NCI-H146 treated with DMSO at 0.1 percent for 48 hours (cell line): ENCODE data around the gene RGS6.

Source experiments
- DNase-seq: peaks from one replicate; lab custom pipeline; 2025; ENCODE audit not compliant: unreplicated experiment; lab: John Stamatoyannopoulos, UW

The RGS6 gene

GRCh38 chr14:72600551-72601330 is 668.5 kb downstream of the RGS6 start:
- DNase-seq: no peak

GRCh38 chr14:72603639-72604038 is 671.4 kb downstream of the RGS6 start:
- no peak for DNase-seq

GRCh38 chr14:72604133-72604532 is 671.9 kb downstream of the RGS6 start:
- DNase-seq: no peak

- DNase-seq: no peak
Measured at GRCh38 chr14:72605096-72605920, 673.1 kb downstream of the RGS6 start.

- no peak for DNase-seq
Measured at GRCh38 chr14:72605921-72606220, 673.6 kb downstream of the RGS6 start.

- DNase-seq: no peak
Measured at GRCh38 chr14:72606879-72607278, 674.6 kb downstream of the RGS6 start.

GRCh38 chr14:72607386-72608130 is 675.3 kb downstream of the RGS6 start:
- no peak for DNase-seq

GRCh38 chr14:72608391-72609204 is 676.4 kb downstream of the RGS6 start:
- no peak for DNase-seq

GRCh38 chr14:72609205-72609916 is 677.1 kb downstream of the RGS6 start:
- DNase-seq: no peak

GRCh38 chr14:72610096-72610830 is 678.0 kb downstream of the RGS6 start:
- no peak for DNase-seq

GRCh38 chr14:72610831-72611200 is 678.6 kb downstream of the RGS6 start:
- DNase-seq: no peak

GRCh38 chr14:72611506-72611905 is 679.3 kb downstream of the RGS6 start:
- no peak for DNase-seq

- no peak for DNase-seq
Measured at GRCh38 chr14:72612041-72612440, 679.8 kb downstream of the RGS6 start.

GRCh38 chr14:72613231-72613974 is 681.2 kb downstream of the RGS6 start:
- DNase-seq: no peak

- DNase-seq: no peak
Measured at GRCh38 chr14:72613975-72614319, 681.7 kb downstream of the RGS6 start.

GRCh38 chr14:72614365-72614764 is 682.1 kb downstream of the RGS6 start:
- DNase-seq: no peak

GRCh38 chr14:72614891-72615415 is 682.7 kb downstream of the RGS6 start:
- no peak for DNase-seq

GRCh38 chr14:72615451-72616121 is 683.4 kb downstream of the RGS6 start:
- DNase-seq: no peak
